ENCODE results near the gene SAE1. TPM values are rescaled to one million over a fixed set of nuclear protein-coding genes. Genes with fewer than 3 reads are reported as not detected.

SAE1 gene
- total RNA-seq, 2 donors from 2014 or later, result 187 to 240 TPM

DNA sequence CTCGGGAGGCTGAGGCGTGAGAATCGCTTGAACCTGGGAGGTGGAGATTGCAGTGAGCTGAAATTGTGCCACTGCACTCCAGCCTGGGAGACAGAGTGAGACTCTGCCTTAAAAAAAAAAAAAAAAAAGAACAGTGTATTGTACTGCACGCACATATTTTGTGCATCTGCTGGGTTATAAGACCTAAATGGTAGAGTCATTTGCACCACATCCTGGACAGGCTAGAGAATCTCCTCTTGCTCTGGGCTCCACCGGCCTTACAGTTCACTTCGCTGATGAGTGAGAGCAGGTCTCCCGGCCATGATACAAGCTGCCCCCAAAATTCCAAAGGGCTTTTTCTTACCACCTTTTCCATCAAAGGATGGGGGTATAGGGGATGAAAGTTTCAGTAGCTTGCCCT is 7.2 kb upstream of the SAE1 start:
- DNase-seq, result no peak
- Mint-ChIP-seq H3K36me3 (ENCODE audit: low read depth) (no peaks in the 10 kb centered on the region), H3K27ac (no peak overlapping the region), H3K27me3 (ENCODE audit: insufficient read depth) (no peaks in the 10 kb centered on the region), H3K9me3 (no peaks in the 10 kb centered on the region), H3K4me3 (no peak overlapping the region), H3K4me1 (no peaks in the 10 kb centered on the region)
- H3K27me3 ChIP-seq (ENCODE audit: control insufficient read depth, insufficient read depth, low read length, poor library complexity, severe bottlenecking), result no peaks in the 10 kb centered on the region
- TF ChIP-seq, protein P1, sequence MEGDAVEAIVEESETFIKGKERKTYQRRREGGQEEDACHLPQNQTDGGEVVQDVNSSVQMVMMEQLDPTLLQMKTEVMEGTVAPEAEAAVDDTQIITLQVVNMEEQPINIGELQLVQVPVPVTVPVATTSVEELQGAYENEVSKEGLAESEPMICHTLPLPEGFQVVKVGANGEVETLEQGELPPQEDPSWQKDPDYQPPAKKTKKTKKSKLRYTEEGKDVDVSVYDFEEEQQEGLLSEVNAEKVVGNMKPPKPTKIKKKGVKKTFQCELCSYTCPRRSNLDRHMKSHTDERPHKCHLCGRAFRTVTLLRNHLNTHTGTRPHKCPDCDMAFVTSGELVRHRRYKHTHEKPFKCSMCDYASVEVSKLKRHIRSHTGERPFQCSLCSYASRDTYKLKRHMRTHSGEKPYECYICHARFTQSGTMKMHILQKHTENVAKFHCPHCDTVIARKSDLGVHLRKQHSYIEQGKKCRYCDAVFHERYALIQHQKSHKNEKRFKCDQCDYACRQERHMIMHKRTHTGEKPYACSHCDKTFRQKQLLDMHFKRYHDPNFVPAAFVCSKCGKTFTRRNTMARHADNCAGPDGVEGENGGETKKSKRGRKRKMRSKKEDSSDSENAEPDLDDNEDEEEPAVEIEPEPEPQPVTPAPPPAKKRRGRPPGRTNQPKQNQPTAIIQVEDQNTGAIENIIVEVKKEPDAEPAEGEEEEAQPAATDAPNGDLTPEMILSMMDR (conservative IDR thresholded peaks at IDR 0.05), result no peak
- H3K9ac ChIP-seq (ENCODE audit: extremely low read depth, low read length, poor library complexity, severe bottlenecking), result no peak overlapping the region
- no peak overlapping the region for H3K4me3 ChIP-seq (ENCODE audit: low read length)
- no peaks in the 10 kb centered on the region for H3K36me3 ChIP-seq (ENCODE audit: control insufficient read depth, insufficient read depth, low read length)
- no peaks in the 10 kb centered on the region for H3K9me3 ChIP-seq (ENCODE audit: control insufficient read depth, low read length)
- no peak overlapping the region for H3K27ac ChIP-seq (ENCODE audit: low read depth, low read length)
- H3K4me1 ChIP-seq (ENCODE audit: control insufficient read depth, insufficient read depth, low read length), result no peaks in the 10 kb centered on the region
- WGBS, 2 experiments (ENCODE audit: insufficient coverage in 1 of 2, insufficient read length in 1 of 2), result 79 to 94% methylated on average over 4 to 7 of the region's 7 CpGs

DNA sequence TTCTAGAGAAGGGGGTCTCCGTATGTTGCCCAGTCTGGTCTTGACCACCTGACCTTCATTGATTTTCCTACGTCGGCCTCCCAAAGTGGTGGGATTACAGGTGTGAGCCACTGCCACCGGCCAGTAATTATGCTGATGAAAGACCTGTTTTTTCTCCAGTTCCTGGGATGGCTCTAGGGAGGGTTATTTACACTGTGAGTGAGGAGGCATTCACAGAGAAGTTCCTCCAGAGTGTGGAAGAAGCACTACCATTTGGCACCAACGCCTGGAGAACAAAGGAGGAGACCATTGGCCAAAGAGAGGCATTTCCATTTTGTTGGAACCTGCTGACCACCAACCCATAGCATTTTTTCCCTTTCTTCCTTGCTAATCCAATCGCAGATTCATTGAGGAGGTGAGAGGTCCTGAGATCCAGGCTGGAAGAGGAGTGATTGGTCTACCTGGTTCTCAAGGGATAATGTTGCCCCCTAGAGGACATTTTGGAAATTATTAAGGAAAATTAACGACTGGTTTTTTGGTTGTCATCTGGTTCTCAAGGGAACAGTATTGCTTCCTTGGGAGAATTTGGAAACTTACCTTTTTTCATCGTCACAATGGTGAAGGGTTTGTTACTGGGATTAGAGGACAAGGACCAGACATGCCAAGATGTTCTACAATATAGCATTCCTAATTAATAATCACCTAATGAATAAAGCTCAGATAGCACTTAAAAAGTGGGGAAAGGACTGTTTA is 5.5 kb upstream of the SAE1 start:
- Histone ChIP-seq H3K27ac (ENCODE audit: low read depth, low read length) (no peak overlapping the region), H3K27me3 (ENCODE audit: control insufficient read depth, insufficient read depth, low read length, poor library complexity, severe bottlenecking) (no peaks in the 10 kb centered on the region), H3K4me1 (ENCODE audit: control insufficient read depth, insufficient read depth, low read length) (no peaks in the 10 kb centered on the region), H3K9me3 (ENCODE audit: control insufficient read depth, low read length) (peaks cover 3% of the 10 kb centered on the region), H3K4me3 (ENCODE audit: low read length) (no peak overlapping the region), H3K36me3 (ENCODE audit: control insufficient read depth, insufficient read depth, low read length) (no peaks in the 10 kb centered on the region), H3K9ac (ENCODE audit: extremely low read depth, low read length, poor library complexity, severe bottlenecking) (no peak overlapping the region)
- Mint-ChIP-seq H3K9me3 (no peaks in the 10 kb centered on the region), H3K27me3 (ENCODE audit: insufficient read depth) (no peaks in the 10 kb centered on the region), H3K27ac (peak overlapping the region; percentile 78), H3K4me1 (no peaks in the 10 kb centered on the region), H3K4me3 (no peak overlapping the region), H3K36me3 (ENCODE audit: low read depth) (no peaks in the 10 kb centered on the region)
- TF ChIP-seq, protein P1 (conservative IDR thresholded peaks at IDR 0.05), result peak; percentile 85
- 34 to 59% methylated on average over 5 to 8 of the region's 8 CpGs for WGBS, 2 experiments (ENCODE audit: insufficient coverage in 1 of 2, insufficient read length in 1 of 2)
- DNase-seq, result peak; percentile 76

DNA sequence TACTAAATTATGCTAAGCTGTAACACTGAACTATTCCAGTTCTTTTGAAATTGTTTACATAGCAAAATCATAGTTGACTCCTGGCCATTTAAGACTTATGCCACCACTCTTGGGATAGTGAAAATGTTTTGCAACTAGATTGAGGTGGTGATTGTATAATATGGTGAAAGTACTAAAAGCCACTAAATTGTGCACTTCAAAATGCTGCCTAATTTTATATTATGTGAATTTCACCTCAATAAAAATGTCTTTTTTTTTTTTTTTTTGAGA is 5.0 kb upstream of the SAE1 start:
- Histone ChIP-seq H3K9ac (ENCODE audit: extremely low read depth, low read length, poor library complexity, severe bottlenecking) (no peak overlapping the region), H3K9me3 (ENCODE audit: control insufficient read depth, low read length) (peaks cover 5% of the 10 kb centered on the region), H3K27me3 (ENCODE audit: control insufficient read depth, insufficient read depth, low read length, poor library complexity, severe bottlenecking) (no peaks in the 10 kb centered on the region), H3K4me3 (ENCODE audit: low read length) (no peak overlapping the region), H3K4me1 (ENCODE audit: control insufficient read depth, insufficient read depth, low read length) (no peaks in the 10 kb centered on the region), H3K27ac (ENCODE audit: low read depth, low read length) (no peak overlapping the region), H3K36me3 (ENCODE audit: control insufficient read depth, insufficient read depth, low read length) (no peaks in the 10 kb centered on the region)
- DNase-seq, result no peak
- Mint-ChIP-seq H3K27me3 (ENCODE audit: insufficient read depth) (no peaks in the 10 kb centered on the region), H3K27ac (no peak overlapping the region), H3K4me3 (no peak overlapping the region), H3K36me3 (ENCODE audit: low read depth) (peaks cover 1% of the 10 kb centered on the region), H3K4me1 (no peaks in the 10 kb centered on the region), H3K9me3 (peaks cover 4% of the 10 kb centered on the region)
- TF ChIP-seq, protein P1 (conservative IDR thresholded peaks at IDR 0.05), result no peak

Measured in endodermal cell (in vitro differentiated cells).